ENCODE measurements around the gene SEC22A. TPM values are rescaled to one million over a fixed set of nuclear protein-coding genes. Genes with fewer than 3 reads are reported as not detected.

SEC22A gene
- polyA plus RNA-seq, 1 donor, result 27.8 TPM

GRCh38 chr3:123262226-123262625, 60.5 kb downstream of the SEC22A start:
- no peak for DNase-seq

- no peak for DNase-seq
These were observed 61.1 kb downstream of the SEC22A start for GRCh38 chr3:123262868-123263267.

GRCh38 chr3:123263941-123264340, 62.2 kb downstream of the SEC22A start:
- DNase-seq, result no peak

- no peak for DNase-seq
These were observed 66.1 kb downstream of the SEC22A start for GRCh38 chr3:123267821-123268220.

GRCh38 chr3:123270818-123271217, 69.1 kb downstream of the SEC22A start:
- no peak for DNase-seq

GRCh38 chr3:123271466-123272159, 69.9 kb downstream of the SEC22A start:
- no peak for DNase-seq

GRCh38 chr3:123272547-123272946, 70.8 kb downstream of the SEC22A start:
- no peak for DNase-seq

GRCh38 chr3:123275691-123276090, 73.9 kb downstream of the SEC22A start:
- DNase-seq, result no peak

- no peak for DNase-seq
These were observed 74.7 kb downstream of the SEC22A start for GRCh38 chr3:123276346-123277006.

- no peak for DNase-seq
These were observed 75.4 kb downstream of the SEC22A start for GRCh38 chr3:123277106-123277505.

- no peak for DNase-seq
These were observed 76.7 kb downstream of the SEC22A start for GRCh38 chr3:123278446-123278845.

GRCh38 chr3:123279121-123279520, 77.4 kb downstream of the SEC22A start:
- DNase-seq, result no peak

- DNase-seq, result no peak
These were observed 79.7 kb downstream of the SEC22A start for GRCh38 chr3:123281406-123281805.

GRCh38 chr3:123281929-123282328, 80.2 kb downstream of the SEC22A start:
- DNase-seq, result no peak

- no peak for DNase-seq
These were observed 80.7 kb downstream of the SEC22A start for GRCh38 chr3:123282461-123282860.

- DNase-seq, result no peak
These were observed 81.3 kb downstream of the SEC22A start for GRCh38 chr3:123283074-123283473.

- DNase-seq, result no peak
These were observed 82.1 kb downstream of the SEC22A start for GRCh38 chr3:123283657-123284398.

GRCh38 chr3:123284399-123285010, 82.8 kb downstream of the SEC22A start:
- no peak for DNase-seq

GRCh38 chr3:123285066-123285465, 83.3 kb downstream of the SEC22A start:
- no peak for DNase-seq

- no peak for DNase-seq
These were observed 83.7 kb downstream of the SEC22A start for GRCh38 chr3:123285479-123285878.

GRCh38 chr3:123285931-123286307, 84.2 kb downstream of the SEC22A start:
- DNase-seq, result no peak

GRCh38 chr3:123286308-123287023, 84.7 kb downstream of the SEC22A start:
- peak; percentile 63 for DNase-seq

Measured in left kidney (tissue), 2 donors.